ENCODE data around the gene MBP. TPM values are rescaled to one million over a fixed set of nuclear protein-coding genes. Genes with fewer than 3 reads are reported as not detected.
A peak's percentile ranks its signal among the peaks of the same experiment; 100 is the strongest.
"Not testable (repeated sequence)": the region's sequence is repeated elsewhere in the genome, so short reads cannot be mapped to it uniquely, and the experiment has no call there.

Gene MBP
- polyA plus RNA-seq, 1 donor from 2014 or later, result 89.4 TPM

GRCh38 chr18:77035380-77036187 is 97.0 kb downstream of the MBP start:
- Mint-ChIP-seq H3K9me3 (no peaks in the 10 kb centered on the region), H3K4me3 (no peak overlapping the region), H3K4me1 (peaks cover 16 to 34% (median 28%) of the 10 kb centered on the region in 3 donors), H3K27me3 (no peaks in the 10 kb centered on the region), H3K36me3 (peaks cover 7% of the 10 kb centered on the region), H3K27ac (no peak overlapping the region)

DNA sequence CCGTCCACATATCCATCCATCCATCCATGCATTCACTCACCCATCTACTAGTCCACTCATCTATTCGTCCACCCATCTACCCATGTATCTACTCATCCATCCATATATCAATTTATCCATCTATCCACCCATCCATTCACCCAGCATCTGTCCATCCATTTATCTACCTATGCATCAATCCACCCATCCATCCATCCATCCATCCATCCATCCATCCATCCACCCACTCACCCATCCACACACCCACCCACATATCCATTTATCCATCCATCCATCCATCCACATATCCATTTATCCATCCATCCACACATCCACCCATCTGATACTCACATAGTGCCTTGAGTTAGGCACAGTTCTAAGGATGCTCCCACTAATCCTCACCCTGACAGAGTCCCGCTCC is 99.0 kb downstream of the MBP start:
- Mint-ChIP-seq H3K4me1 (peaks cover 18 to 27% (median 21%) of the 10 kb centered on the region in 3 donors), H3K27me3 (no peaks in the 10 kb centered on the region), H3K36me3 (peaks cover 7% of the 10 kb centered on the region), H3K9me3 (no peaks in the 10 kb centered on the region), H3K27ac (peak overlapping the region in 1 of 3 donors; percentile 2), H3K4me3 (no peak overlapping the region)

GRCh38 chr18:77032181-77032701 is 100.3 kb downstream of the MBP start:
- H3K27ac Mint-ChIP-seq, result peak overlapping the region in 2 of 3 donors; percentile 62 to 88
- no peaks in the 10 kb centered on the region for H3K9me3 Mint-ChIP-seq
- H3K4me3 Mint-ChIP-seq, result peak overlapping the region in 1 of 4 donors; percentile 33
- peaks cover 18 to 25% (median 21%) of the 10 kb centered on the region in 3 donors for H3K4me1 Mint-ChIP-seq
- H3K36me3 Mint-ChIP-seq, result peaks cover 7% of the 10 kb centered on the region
- H3K27me3 Mint-ChIP-seq, result no peaks in the 10 kb centered on the region

DNA sequence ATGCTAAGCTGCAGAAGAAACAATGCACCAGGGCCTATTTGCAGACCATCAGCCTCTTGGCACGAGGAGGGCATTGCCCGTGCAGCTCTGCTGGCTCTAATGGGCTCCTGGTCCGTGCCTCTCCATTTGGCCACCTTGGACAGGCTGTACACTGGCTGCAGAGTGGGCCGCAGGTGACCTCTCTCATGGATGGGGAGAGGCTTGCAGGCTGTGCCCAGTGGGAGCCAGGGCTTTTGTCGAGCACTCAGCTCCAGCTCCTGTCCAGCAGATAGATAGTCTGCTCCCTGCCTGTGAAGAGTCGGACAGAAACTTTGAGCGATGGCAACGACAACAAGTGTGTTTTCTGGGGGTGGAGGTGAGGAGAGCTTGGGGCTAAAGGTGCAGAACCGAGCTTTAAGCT is 100.9 kb downstream of the MBP start:
- H3K4me1 Mint-ChIP-seq, result peaks cover 18 to 25% (median 21%) of the 10 kb centered on the region in 3 donors
- H3K4me3 Mint-ChIP-seq, result no peak overlapping the region
- no peaks in the 10 kb centered on the region for H3K27me3 Mint-ChIP-seq
- peak overlapping the region in 1 of 3 donors; percentile 88 for H3K27ac Mint-ChIP-seq
- H3K9me3 Mint-ChIP-seq, result no peaks in the 10 kb centered on the region
- peaks cover 7% of the 10 kb centered on the region for H3K36me3 Mint-ChIP-seq

DNA sequence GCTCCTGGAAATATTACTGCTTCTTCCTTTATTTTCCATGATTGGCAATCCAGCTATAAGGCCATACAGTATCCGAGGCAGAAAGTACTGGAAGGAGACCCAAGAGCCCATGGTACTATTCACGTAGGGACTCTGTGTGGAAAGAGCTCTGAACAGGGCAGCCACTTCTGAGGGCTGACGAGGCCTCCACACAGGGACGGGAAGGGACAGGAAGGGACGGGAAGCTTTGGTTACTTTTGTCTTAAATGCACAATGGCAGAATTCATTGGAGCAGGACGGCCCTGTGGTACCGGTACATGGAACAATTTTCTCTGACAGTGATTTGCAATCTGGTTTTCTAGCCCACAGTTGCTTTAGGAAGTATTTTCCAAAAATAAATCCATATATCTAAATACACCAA is 102.4 kb downstream of the MBP start:
- H3K4me3 Mint-ChIP-seq, result no peak overlapping the region
- peaks cover 7% of the 10 kb centered on the region for H3K36me3 Mint-ChIP-seq
- peak overlapping the region in 1 of 3 donors; percentile 64 for H3K27ac Mint-ChIP-seq
- no peaks in the 10 kb centered on the region for H3K9me3 Mint-ChIP-seq
- H3K27me3 Mint-ChIP-seq, result no peaks in the 10 kb centered on the region
- peaks cover 15 to 20% (median 18%) of the 10 kb centered on the region in 3 donors for H3K4me1 Mint-ChIP-seq

DNA sequence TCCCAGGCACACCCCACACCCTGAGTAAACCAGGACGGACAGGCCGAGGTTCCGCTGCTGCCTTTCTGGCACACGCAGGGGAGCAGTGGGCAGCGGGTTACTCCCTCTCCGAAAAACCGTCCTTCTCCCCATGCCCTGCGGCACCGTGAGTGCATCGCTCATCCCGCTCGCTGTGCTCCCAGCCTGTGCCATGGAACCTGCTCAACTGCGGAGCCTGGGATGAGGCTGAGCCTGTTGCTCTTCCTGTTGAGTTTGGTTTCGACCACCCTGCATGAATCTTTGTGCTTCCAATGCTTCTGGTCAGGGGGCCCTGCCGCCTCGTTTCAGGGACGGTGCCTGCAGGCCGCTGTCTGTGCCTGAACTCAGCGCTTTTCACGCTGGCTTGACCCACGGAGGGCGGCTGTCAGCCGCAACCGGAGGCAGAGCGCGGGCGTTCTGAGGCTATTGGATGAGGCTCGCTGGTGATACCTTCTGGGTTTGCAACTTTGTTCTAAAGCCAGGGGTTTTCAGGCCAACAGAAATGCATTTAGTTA is 106.7 kb downstream of the MBP start:
- no peak overlapping the region for H3K4me3 Mint-ChIP-seq
- peaks cover 4 to 11% (median 9%) of the 10 kb centered on the region in 3 donors for H3K4me1 Mint-ChIP-seq
- H3K36me3 Mint-ChIP-seq, result no peaks in the 10 kb centered on the region
- no peaks in the 10 kb centered on the region for H3K27me3 Mint-ChIP-seq
- H3K27ac Mint-ChIP-seq, result no peak overlapping the region
- H3K9me3 Mint-ChIP-seq, result no peaks in the 10 kb centered on the region

- Mint-ChIP-seq H3K27me3 (no peaks in the 10 kb centered on the region), H3K4me3 (no peak overlapping the region), H3K4me1 (peaks cover 4 to 11% (median 8%) of the 10 kb centered on the region in 3 donors), H3K9me3 (no peaks in the 10 kb centered on the region), H3K36me3 (no peaks in the 10 kb centered on the region), H3K27ac (no peak overlapping the region)
Measured at GRCh38 chr18:77025123-77025522, 107.5 kb downstream of the MBP start.

DNA sequence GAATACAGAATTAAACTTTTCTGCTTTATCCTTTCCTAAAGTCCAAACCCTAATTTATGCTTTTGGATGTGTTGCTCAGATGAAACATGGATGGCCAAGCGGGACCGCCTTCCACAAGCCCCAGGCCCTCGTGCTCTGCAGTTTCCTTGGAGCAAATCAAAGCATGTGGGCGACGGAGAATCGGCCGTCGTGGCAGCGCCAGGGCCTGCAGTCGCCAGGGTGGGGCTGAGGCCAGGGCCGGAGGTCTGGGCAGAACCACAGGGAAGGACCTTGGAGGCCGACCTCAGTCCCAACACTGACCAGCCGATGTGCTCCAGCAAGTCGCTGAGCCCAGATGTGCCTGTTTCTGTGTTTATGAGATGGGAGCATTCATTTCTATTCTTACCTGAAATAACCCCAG is 108.1 kb downstream of the MBP start:
- Mint-ChIP-seq H3K9me3 (no peaks in the 10 kb centered on the region), H3K4me1 (peaks cover 5 to 9% (median 8%) of the 10 kb centered on the region in 3 donors), H3K27ac (no peak overlapping the region), H3K4me3 (no peak overlapping the region), H3K27me3 (no peaks in the 10 kb centered on the region), H3K36me3 (peaks cover 3% of the 10 kb centered on the region)

DNA sequence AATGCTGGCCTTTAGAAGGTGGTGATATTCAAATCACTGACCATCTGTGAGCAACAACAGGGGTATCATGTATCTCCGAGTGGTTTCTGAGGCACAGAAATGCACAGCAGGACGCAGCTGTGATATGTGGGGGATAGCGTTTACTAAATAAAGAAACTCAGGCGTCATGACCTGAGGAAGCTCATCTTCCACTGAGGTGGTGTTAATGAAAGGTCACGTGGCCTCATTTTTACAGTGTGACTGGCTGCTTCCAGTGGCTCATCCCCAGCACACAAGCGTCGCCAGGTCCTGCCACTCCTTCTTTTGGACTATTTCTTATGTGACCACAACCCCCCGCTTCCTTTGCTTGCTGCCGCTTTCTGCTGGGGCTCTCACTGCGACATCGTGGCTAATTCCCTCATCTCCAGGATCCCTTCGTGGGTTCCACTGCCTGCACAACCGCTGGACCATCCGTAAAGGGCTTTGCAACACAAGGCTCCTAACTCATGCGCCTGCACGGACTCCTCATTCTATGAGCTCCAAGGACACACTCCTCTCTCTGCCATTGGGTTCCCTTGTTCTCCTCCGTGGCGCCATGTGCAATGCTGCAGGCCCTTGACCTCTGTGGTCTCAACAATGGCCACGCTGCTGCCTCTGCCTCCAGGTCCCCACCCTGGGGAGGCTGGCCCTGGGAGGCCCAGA is 109.3 kb downstream of the MBP start:
- Mint-ChIP-seq H3K9me3 (no peaks in the 10 kb centered on the region), H3K36me3 (peaks cover 5% of the 10 kb centered on the region), H3K27me3 (no peaks in the 10 kb centered on the region), H3K4me1 (peaks cover 6 to 9% (median 8%) of the 10 kb centered on the region in 3 donors), H3K4me3 (no peak overlapping the region), H3K27ac (no peak overlapping the region)

DNA sequence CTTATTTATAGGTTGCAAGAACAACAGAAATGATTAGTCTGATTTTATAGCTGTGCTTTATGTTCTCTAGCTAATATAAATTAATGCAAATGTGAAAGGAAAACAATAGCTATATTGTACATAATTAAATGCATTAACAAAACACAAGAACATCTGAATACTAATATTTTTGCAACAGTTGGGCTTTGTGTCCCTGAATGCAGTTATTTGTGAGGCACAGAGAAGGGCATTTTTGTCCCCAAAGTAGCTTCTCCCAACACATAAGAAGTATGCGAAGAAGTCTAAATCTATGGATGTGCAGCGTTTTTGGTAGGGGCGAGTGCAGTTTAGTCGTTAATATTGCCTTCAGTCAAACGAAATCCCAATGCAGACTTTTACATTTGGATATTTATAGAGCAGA is 110.0 kb downstream of the MBP start:
- no peaks in the 10 kb centered on the region for H3K9me3 Mint-ChIP-seq
- peaks cover 5% of the 10 kb centered on the region for H3K36me3 Mint-ChIP-seq
- H3K27me3 Mint-ChIP-seq, result no peaks in the 10 kb centered on the region
- H3K27ac Mint-ChIP-seq, result no peak overlapping the region
- peaks cover 6 to 9% (median 8%) of the 10 kb centered on the region in 3 donors for H3K4me1 Mint-ChIP-seq
- H3K4me3 Mint-ChIP-seq, result no peak overlapping the region

DNA sequence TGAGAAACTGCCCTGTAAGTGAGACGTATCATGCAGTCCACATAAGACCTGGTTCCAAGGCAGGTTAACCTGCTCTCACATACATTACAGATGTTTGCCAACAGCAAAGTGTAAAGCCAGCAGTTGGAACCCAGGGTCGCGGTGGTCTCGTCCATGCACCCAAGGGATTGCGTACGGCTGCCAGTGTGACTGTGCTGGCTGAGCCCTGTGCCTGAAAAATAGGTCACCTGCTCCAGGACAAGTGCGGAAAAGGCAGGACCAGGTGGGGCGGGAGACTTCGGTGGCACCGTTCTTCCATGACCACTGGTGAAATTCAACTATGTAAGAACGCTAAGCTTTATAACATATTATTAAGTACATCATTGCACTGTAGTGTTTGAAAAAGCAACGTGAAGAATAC is 110.5 kb downstream of the MBP start:
- no peak overlapping the region for H3K4me3 Mint-ChIP-seq
- H3K36me3 Mint-ChIP-seq, result peaks cover 5% of the 10 kb centered on the region
- H3K27ac Mint-ChIP-seq, result no peak overlapping the region
- peaks cover 6 to 9% (median 8%) of the 10 kb centered on the region in 3 donors for H3K4me1 Mint-ChIP-seq
- no peaks in the 10 kb centered on the region for H3K27me3 Mint-ChIP-seq
- no peaks in the 10 kb centered on the region for H3K9me3 Mint-ChIP-seq

- H3K4me1 Mint-ChIP-seq, H3K4me3 Mint-ChIP-seq, H3K36me3 Mint-ChIP-seq: not testable (repeated sequence)
Measured at GRCh38 chr18:77021478-77021877, 111.1 kb downstream of the MBP start.

DNA sequence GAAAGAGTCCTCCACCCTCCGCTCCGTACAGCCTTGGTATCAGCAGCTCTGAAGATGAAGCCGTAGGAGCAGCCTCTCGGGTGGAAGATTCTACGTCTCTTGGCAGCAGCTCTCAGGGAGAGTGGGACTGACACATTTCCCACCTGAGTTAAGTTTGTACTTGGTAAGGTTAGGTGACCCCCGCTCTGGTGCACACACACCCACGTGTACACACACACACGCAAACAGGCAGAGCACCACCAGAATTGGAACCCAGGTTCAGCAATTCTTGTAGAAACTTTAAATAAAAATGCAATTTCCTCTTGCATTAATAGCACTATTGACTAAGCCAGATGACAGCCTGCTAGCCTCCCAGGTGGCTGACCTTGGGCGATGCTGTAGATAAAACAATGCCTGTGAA is 111.5 kb downstream of the MBP start:
- H3K4me3 Mint-ChIP-seq, result no peak overlapping the region
- H3K27ac Mint-ChIP-seq, result peak overlapping the region in 1 of 3 donors; percentile 78
- no peaks in the 10 kb centered on the region for H3K9me3 Mint-ChIP-seq
- H3K4me1 Mint-ChIP-seq, result peaks cover 6 to 9% (median 8%) of the 10 kb centered on the region in 3 donors
- peaks cover 5% of the 10 kb centered on the region for H3K36me3 Mint-ChIP-seq
- H3K27me3 Mint-ChIP-seq, result no peaks in the 10 kb centered on the region

More at GRCh38 chr18:77021478-77021877, 111.1 kb downstream of the MBP start:
- H3K27me3 Mint-ChIP-seq, H3K27ac Mint-ChIP-seq, H3K9me3 Mint-ChIP-seq: not testable (repeated sequence)

- no peaks in the 10 kb centered on the region for H3K27me3 Mint-ChIP-seq
- H3K4me3 Mint-ChIP-seq, result no peak overlapping the region
- peak overlapping the region in 1 of 3 donors; percentile 78 for H3K27ac Mint-ChIP-seq
- peaks cover 5% of the 10 kb centered on the region for H3K36me3 Mint-ChIP-seq
- peaks cover 6 to 9% (median 8%) of the 10 kb centered on the region in 3 donors for H3K4me1 Mint-ChIP-seq
- H3K9me3 Mint-ChIP-seq, result no peaks in the 10 kb centered on the region
Measured at GRCh38 chr18:77020561-77020960, 112.0 kb downstream of the MBP start.

GRCh38 chr18:77019641-77020040 is 112.9 kb downstream of the MBP start:
- Mint-ChIP-seq H3K9me3 (no peaks in the 10 kb centered on the region), H3K36me3 (peaks cover 5% of the 10 kb centered on the region), H3K4me3 (no peak overlapping the region), H3K27me3 (no peaks in the 10 kb centered on the region), H3K27ac (peak overlapping the region in 1 of 3 donors; percentile 65), H3K4me1 (peaks cover 6 to 9% (median 8%) of the 10 kb centered on the region in 3 donors)
